Activated T-helper 9 cell treated with anti-CD3 and anti-CD28 coated beads, Interleukin-2, amount 50 U/mL, for 16 hours (primary cell): Measurements from ENCODE around the gene DNAJC2.

Source experiments
- DNase-seq: peaks from one replicate; pipeline ENCODE4 v3.0.0-alpha.2; 2020; ENCODE audit warnings: low read depth

Gene DNAJC2, protein sequence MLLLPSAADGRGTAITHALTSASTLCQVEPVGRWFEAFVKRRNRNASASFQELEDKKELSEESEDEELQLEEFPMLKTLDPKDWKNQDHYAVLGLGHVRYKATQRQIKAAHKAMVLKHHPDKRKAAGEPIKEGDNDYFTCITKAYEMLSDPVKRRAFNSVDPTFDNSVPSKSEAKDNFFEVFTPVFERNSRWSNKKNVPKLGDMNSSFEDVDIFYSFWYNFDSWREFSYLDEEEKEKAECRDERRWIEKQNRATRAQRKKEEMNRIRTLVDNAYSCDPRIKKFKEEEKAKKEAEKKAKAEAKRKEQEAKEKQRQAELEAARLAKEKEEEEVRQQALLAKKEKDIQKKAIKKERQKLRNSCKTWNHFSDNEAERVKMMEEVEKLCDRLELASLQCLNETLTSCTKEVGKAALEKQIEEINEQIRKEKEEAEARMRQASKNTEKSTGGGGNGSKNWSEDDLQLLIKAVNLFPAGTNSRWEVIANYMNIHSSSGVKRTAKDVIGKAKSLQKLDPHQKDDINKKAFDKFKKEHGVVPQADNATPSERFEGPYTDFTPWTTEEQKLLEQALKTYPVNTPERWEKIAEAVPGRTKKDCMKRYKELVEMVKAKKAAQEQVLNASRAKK

GRCh38 chr7:103344453-103345149, at the start of gene DNAJC2:
DNAJC2 (minus strand) TSS chr7:103344767; CDS start chr7:103344622, 145 bp downstream.
- DNase-seq = peak; percentile 78

DNA sequence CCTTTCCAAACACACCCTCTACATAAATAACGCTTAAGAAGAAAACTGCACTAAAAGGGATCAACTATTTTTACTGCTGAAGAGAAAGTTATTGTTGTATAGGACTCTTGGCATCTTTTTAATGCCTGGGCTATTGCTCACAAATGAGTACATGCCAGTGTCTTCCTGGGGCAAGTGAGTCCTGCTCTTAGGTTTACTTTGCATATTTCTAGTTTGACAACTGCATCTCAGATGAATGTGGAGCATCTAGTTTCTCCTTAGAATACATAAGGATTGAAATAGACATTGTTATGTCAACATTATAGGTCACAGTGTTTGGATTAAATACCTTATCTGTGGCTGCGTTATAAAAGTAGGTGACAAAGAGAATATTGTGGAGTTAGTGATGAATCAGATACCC, 47.4 kb upstream of the DNAJC2 start:
- DNase-seq = no peak

DNA sequence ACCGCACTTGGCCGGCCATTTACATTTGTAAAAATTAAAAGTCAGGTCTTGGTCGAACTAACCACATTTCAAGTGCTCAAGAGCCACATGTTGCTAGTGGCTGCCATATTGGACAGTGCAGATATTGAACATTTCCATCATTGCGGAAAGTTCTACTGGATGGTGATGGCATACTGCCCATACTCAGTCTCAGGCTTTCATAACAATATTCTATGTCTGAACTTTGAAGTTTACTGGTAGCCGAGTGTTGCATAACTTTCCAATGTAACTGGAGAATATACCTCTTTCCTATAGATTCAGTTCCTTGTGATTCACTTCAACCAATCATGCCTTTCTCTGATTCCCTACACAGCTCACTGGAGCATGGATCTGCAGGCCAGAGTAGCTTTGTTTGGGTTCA, 46.6 kb upstream of the DNAJC2 start:
- DNase-seq = no peak

GRCh38 chr7:103389263-103389662, 44.7 kb upstream of the DNAJC2 start:
- DNase-seq = no peak

- no peak for DNase-seq
Measured at GRCh38 chr7:103388469-103389140, 44.0 kb upstream of the DNAJC2 start.

- DNase-seq = no peak
Measured at GRCh38 chr7:103387242-103387641, 42.7 kb upstream of the DNAJC2 start.

DNA sequence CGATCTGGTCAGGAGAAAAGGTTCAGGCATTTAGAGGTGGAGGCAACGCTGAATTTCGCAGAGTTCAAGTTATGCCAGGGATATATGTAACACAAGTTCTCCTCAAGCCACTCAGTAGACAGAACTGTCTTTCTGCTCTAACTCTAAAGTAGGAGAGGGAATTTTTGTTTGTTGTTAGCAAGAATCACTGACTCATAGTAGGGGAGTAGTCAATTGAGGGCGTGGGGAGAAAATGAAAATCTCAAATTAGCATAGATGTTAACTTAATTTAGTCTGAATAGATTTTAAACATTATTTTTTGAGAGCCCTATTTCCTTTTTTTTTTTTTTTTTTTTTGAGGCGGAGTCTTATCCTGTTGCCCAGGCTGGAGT, 37.5 kb upstream of the DNAJC2 start:
- DNase-seq = no peak

GRCh38 chr7:103381280-103382031, 36.9 kb upstream of the DNAJC2 start:
- no peak for DNase-seq

GRCh38 chr7:103380395-103381191, 36.0 kb upstream of the DNAJC2 start:
- no peak for DNase-seq

- DNase-seq = no peak
Measured at GRCh38 chr7:103379270-103379975, 34.9 kb upstream of the DNAJC2 start.

- no peak for DNase-seq
Measured at GRCh38 chr7:103373866-103374643, 29.5 kb upstream of the DNAJC2 start.

DNA sequence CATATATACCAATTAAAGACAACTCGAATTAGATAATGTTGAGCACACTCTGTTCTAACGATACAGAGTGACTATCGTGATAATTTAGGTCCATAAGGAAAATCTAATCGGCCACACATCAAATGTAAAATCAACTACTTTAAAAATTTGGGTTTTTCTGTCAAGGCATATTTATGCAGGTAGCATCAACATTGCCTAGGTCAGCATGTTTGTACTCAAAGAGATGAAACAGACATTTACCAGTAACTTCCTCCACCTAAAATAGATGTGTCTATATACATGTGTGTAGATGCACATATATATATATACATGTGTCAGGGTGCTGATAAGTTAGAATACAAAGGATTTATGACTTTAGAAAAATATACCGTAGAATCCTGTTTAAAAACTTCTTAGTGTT, 24.9 kb upstream of the DNAJC2 start:
- DNase-seq = no peak

DNA sequence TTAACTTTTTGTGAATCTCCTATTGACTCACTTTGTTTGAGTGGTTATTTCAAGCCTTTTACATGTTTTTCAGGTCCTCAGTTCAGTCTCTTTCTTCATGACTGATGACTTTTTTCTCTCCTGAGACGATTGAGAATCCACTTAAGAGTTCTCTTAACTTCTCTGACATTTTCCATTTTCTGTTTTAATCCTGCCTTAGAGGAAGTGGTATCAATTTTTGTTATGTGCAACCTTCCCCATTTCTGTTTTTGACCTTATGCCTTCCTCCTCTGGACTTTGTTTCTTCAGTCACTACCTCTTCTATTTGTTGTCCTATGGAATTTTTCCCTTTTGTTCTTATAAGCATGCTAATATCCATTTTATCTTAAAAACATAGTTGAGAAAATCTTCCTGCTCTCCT, 5.2 kb upstream of the DNAJC2 start:
- no peak for DNase-seq

- DNase-seq = no peak
Measured at GRCh38 chr7:103348959-103349358, 4.4 kb upstream of the DNAJC2 start.

DNA sequence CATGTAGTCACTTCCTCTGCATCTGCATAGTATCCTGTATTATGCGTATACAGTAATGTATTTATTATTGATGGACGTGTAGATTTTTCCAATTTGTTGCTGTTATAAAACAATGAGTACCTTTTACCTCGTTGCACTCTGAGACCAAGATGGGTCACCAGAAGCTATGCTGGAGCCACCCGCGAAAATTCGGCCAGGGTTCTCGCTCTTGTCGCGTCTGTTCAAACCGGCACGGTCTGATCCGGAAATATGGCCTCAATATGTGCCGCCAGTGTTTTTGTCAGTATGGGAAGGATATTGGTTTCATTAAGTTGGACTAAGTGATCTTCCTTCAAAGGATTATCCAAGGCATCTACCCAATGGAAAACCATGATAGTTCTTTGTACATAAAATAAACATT, 3.9 kb upstream of the DNAJC2 start:
- DNase-seq = no peak

- DNase-seq = peak; percentile 70
Measured at GRCh38 chr7:103347507-103348267, 3.1 kb upstream of the DNAJC2 start, which contains the start of gene PSMC2. PSMC2 (plus strand) TSS chr7:103347643; CDS start chr7:103347712, 69 bp downstream.

DNA sequence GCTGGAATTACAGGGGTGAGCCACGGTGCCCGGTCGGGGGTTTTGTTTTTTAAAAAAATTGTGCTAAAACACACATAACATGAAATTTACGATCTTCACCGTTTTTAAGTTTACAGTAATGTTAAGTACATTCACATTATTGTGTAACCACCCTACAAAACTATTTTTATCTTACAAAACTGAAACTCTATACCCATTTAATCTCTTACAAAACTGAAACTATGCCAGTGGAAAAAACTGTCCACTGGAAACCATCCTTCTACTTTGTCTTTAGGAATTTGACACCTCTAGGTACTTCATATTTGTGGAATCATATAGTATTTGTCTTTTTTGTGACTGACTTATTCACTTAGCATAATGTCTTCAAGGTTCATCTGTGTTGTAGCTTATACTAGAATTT, 1.8 kb upstream of the DNAJC2 start:
- DNase-seq = no peak

GRCh38 chr7:103343758-103344452, 662 bp downstream of the DNAJC2 start:
- DNase-seq = peak; percentile 6
